ENCODE results near the gene TSC22D2.

Gene TSC22D2

DNA sequence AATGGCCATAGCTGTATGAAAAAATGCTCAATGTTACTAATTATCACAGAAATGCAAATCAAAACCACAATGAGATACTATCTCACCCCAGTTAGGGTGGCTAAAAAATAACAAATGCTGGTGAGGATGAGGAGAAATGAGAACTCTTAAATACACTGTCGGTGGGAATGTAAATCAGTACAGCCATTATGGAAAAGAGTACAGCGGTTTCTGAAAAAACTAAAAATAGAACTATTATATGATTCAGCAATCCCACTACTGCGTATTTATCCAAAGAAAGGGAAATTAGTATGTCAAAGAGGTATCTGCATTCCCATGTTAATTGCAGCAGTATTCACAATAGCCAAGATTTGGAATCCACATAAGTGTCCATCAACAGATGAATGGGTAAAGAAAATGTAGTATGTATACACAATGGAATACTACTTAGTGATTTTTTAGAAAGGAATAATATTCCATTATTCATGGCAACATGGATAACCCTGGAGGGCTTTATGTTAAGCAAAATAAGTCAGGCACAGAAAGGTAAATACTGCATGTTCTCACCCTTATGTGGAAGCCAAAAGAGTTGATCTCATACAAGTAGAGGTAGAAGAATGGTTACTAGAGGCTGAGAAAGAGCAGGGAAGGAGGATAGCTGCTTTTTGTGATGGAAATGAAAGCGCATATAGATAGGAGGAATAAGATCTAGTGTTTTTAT lies 103.2 kb downstream of the TSC22D2 start:
- no peak overlapping the region for H3K27ac ChIP-seq

DNA sequence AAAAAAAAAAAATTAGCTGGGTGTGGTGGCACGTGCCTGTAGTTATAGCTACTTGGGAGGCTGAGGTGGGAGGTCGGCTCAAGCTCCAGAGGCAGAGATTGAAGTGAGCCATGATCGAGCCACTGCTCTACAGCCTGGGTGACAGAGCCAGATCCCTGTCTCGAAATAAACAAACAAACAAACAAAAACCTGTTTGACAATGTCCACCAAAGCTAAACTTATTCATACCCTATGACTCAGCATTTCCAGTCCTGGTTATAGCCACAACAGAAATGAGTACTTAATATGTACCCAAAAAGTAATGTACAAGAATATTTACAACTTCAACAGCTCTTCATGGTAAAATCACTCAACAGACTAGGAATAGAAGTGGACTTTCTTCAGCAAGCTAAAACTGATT lies 107.1 kb downstream of the TSC22D2 start:
- TF ChIP-seq, protein P1, sequence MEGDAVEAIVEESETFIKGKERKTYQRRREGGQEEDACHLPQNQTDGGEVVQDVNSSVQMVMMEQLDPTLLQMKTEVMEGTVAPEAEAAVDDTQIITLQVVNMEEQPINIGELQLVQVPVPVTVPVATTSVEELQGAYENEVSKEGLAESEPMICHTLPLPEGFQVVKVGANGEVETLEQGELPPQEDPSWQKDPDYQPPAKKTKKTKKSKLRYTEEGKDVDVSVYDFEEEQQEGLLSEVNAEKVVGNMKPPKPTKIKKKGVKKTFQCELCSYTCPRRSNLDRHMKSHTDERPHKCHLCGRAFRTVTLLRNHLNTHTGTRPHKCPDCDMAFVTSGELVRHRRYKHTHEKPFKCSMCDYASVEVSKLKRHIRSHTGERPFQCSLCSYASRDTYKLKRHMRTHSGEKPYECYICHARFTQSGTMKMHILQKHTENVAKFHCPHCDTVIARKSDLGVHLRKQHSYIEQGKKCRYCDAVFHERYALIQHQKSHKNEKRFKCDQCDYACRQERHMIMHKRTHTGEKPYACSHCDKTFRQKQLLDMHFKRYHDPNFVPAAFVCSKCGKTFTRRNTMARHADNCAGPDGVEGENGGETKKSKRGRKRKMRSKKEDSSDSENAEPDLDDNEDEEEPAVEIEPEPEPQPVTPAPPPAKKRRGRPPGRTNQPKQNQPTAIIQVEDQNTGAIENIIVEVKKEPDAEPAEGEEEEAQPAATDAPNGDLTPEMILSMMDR (IDR thresholded peaks at IDR 0.05), result no peak
- DNase-seq (ENCODE audit: low spot score), result no peak
- H3K27ac ChIP-seq, result no peak overlapping the region
- H3K4me3 ChIP-seq, result no peak overlapping the region

More for the DNA sequence above, 103.2 kb downstream of the TSC22D2 start:
- no peak overlapping the region for H3K4me3 ChIP-seq
- TF ChIP-seq, protein P1 (IDR thresholded peaks at IDR 0.05), result no peak
- DNase-seq (ENCODE audit: low spot score), result no peak

Data from coronary artery (tissue), 2 donors.